Stimulated activated naive B cell treated with anti-CD40 and anti-IgM and Interleukin-4, amounts not matched to agents 10 μg/mL and 1 μg/mL and 100 μg/mL, for 72 hours (primary cell): Measurements from ENCODE around the gene SECTM1.

Source experiments
- ATAC-seq, 2 donors: fragments of 150-1000 bp; cut with Tn5 transposase; replicated peaks; 2 replicates each; pipeline ENCODE4 v1.10.0; 2021; ENCODE audit warnings: moderate library complexity in 1 of 2
- DNase-seq: peaks from one replicate; pipeline ENCODE4 v3.0.0; 2021
- H3K27ac Mint-ChIP-seq: one replicate; pipeline ENCODE4 v1.8.0; 2022; ENCODE audit warnings: mild to moderate bottlenecking, mixed read lengths
- H3K27me3 Mint-ChIP-seq, 2 donors: one replicate each; pipeline ENCODE4 v1.8.0; 2022; ENCODE audit warnings: mixed read lengths in 2 of 2
- H3K36me3 Mint-ChIP-seq, 2 donors: one replicate each; pipeline ENCODE4 v1.8.0; 2022; ENCODE audit warnings: mixed read lengths in 2 of 2, mild to moderate bottlenecking in 1 of 2
- H3K4me1 Mint-ChIP-seq, 2 donors: one replicate each; pipeline ENCODE4 v1.8.0; 2022; ENCODE audit warnings: mixed read lengths in 2 of 2, mild to moderate bottlenecking in 1 of 2
- H3K4me3 Mint-ChIP-seq, 2 donors: one replicate each; pipeline ENCODE4 v1.8.0; 2022; ENCODE audit warnings: mild to moderate bottlenecking in 2 of 2, mixed read lengths in 2 of 2, moderate library complexity in 1 of 2
- H3K9me3 Mint-ChIP-seq, 2 donors: one replicate each; pipeline ENCODE4 v1.8.0; 2022; ENCODE audit warnings: mixed read lengths in 2 of 2, mild to moderate bottlenecking in 1 of 2

SECTM1 gene

GRCh38 chr17:82313195-82314011, 20.2 kb downstream of the SECTM1 start:
- Mint-ChIP-seq H3K9me3 (no peaks in the 10 kb centered on the region), H3K36me3 (no peaks in the 10 kb centered on the region), H3K27me3 (peaks cover 36 to 46% of the 10 kb centered on the region in 2 donors), H3K4me1 (peaks cover 14 to 26% of the 10 kb centered on the region in 2 donors), H3K4me3 (peak overlapping the region in 1 of 2 donors; percentile 6), H3K27ac (no peak overlapping the region)
- DNase-seq (no peak), ATAC-seq (no peak)

GRCh38 chr17:82311971-82312370, 21.6 kb downstream of the SECTM1 start:
- H3K4me1 Mint-ChIP-seq, result peaks cover 14 to 26% of the 10 kb centered on the region in 2 donors
- no peak for ATAC-seq
- H3K4me3 Mint-ChIP-seq, result no peak overlapping the region
- peaks cover 36 to 46% of the 10 kb centered on the region in 2 donors for H3K27me3 Mint-ChIP-seq
- H3K36me3 Mint-ChIP-seq, result no peaks in the 10 kb centered on the region
- H3K27ac Mint-ChIP-seq, result no peak overlapping the region
- no peaks in the 10 kb centered on the region for H3K9me3 Mint-ChIP-seq
- no peak for DNase-seq

DNA sequence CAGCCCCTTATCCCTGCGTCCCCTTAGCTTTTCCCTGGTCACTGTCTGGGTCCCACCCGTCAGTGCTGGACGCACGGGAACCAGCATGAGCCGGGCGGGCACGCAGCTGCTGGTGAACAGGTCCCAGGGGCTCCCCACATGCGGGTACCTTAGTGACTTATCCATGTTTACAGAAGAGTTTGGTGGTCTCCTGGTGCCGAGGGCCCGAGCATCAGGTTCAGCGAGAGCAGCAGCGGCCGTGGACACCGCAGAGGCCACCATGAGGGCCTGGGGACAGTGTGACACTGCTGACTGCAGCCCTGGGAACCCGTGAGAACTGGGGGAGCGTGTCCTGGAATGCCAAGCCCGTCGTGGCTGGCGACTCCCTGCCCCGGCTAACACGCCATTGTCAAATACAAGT, 22.7 kb downstream of the SECTM1 start:
- Mint-ChIP-seq H3K4me3 (no peak overlapping the region), H3K4me1 (peaks cover 11 to 21% of the 10 kb centered on the region in 2 donors), H3K27ac (no peak overlapping the region), H3K27me3 (peaks cover 33 to 35% of the 10 kb centered on the region in 2 donors), H3K9me3 (no peaks in the 10 kb centered on the region), H3K36me3 (no peaks in the 10 kb centered on the region)
- DNase-seq, result no peak
- no peak for ATAC-seq

DNA sequence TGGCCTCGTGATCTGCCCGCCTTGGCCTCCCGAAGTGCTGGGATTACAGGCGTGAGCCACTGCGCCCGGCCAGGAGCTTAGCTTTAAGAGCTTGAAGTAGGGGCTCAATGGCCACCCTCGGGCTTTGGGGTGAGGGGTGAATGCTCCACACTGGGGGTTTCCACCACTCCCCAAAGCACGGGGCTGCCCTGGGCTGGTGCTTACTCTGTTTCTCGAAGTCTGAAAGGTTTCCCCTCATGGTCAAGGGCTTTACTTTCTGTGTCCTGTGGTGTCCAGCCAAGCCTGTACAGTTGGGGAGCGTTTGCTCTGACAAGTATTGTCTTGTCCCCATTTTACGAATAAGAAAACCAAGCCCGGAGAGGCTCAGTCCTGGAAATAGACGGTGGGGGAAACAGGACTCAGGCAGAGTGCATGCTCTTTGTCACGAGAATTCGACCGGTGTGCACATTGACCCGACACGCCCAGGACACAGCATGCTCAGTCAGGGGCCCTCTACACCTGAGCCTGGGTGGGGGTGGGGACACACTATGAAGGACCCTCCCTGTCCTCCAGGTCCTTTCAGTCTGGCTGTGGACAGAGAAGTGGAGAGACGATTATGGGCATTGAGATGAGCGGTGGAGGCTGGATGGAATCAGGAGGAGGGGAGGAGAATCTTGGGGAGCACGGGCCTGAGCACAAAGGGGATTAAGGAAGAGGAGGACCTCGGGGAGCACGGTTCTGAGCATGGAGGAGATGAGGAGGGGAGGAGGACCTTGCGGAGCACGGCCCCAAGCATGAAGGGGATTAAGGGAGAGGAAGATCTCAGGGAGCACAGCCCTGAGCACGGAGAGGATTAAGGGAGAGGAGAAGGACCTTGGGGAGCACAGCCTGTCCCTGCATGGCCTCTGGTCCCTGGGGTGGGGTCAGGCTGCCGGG, 23.7 kb downstream of the SECTM1 start:
- DNase-seq, result no peak
- no peak for ATAC-seq
- Mint-ChIP-seq H3K4me3 (no peak overlapping the region), H3K27me3 (peaks cover 25 to 28% of the 10 kb centered on the region in 2 donors), H3K36me3 (no peaks in the 10 kb centered on the region), H3K4me1 (peaks cover 8 to 21% of the 10 kb centered on the region in 2 donors), H3K9me3 (no peaks in the 10 kb centered on the region), H3K27ac (no peak overlapping the region)

DNA sequence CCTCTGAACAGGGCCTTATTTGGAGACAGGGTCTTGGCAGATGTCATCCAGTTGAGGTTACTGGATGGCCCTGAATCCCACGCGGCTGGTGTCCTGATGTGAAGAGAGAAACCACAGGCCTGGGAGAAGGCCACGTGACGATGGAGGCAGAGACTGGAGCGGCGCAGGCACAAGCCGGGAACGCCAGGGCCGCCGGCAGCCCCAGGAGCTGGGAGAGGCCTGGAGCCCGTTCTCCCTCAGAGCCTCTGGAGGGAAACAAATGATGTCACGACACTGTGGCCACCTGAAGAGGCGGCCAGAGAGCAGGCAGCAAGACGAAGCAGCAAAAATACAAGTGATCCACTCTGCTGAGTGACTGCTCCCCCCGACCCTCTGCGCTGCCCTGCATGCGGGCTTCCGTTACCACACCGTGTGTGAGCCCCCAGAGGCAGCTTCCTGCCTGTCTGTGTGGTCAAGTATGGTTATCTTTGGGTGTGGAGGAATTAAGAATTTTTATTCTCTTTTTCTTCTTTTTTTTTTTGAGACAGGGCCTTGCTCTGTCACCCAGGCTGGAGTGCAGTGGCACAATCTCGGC, 27.8 kb downstream of the SECTM1 start:
- Mint-ChIP-seq H3K27me3 (peaks cover 7 to 12% of the 10 kb centered on the region in 2 donors), H3K9me3 (no peaks in the 10 kb centered on the region)

GRCh38 chr17:82304826-82305726, 28.5 kb downstream of the SECTM1 start:
- no peak overlapping the region for H3K4me3 Mint-ChIP-seq
- peaks cover 31 to 43% of the 10 kb centered on the region in 2 donors for H3K4me1 Mint-ChIP-seq
- no peak for DNase-seq
- ATAC-seq, result no peak
- H3K27me3 Mint-ChIP-seq, result peaks cover 4 to 8% of the 10 kb centered on the region in 2 donors
- peaks cover 0 to under 1% of the 10 kb centered on the region in 2 donors for H3K36me3 Mint-ChIP-seq
- no peak overlapping the region for H3K27ac Mint-ChIP-seq
- H3K9me3 Mint-ChIP-seq, result no peaks in the 10 kb centered on the region

More for the DNA sequence above, 27.8 kb downstream of the SECTM1 start:
- Mint-ChIP-seq H3K36me3 (no peaks in the 10 kb centered on the region), H3K4me3 (no peak overlapping the region), H3K27ac (no peak overlapping the region), H3K4me1 (peaks cover 25 to 36% of the 10 kb centered on the region in 2 donors)
- DNase-seq, result no peak
- ATAC-seq, result no peak

DNA sequence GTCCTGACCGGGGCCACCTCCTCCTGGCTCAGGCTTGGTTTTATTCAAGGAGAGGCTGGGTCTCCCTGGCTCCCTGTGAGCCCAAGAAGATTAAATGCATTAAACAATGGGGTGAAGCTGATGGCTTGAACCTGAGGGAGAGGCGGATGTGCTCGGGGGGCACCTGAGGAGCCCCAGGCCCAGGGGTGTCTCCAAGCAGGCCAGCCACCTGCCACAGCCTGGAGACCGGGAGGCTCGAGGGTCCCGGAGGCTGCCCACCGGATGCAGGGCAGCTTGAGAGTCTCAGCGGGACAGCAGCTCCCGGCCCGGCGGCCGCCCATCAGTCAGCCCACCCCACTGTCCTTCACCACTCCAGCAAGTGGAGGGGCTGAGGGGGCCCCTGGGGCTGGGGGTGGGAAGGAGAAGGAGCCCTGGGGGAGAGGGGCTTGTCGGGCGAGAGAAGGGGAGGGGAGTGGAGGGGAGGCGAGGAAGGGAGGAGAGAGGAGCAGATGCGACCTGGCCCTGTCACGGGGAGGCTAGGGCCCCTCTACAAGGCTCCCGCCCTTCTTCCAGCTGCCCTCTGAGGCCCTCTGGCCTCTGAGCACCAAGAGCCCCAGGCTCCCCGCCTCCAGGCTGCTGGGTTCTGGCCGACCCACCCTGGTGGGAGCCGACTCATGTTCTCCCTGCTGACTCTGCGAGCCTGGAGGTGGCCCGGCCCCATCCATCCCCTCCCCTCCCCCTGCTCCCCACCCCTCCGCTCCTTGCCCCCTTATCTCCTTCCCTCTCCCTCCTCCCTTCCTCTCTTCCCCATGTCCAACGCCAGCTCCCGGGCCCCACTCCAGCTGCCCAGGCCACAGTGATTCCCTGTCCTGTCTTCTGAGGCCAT, 29.4 kb downstream of the SECTM1 start:
- Mint-ChIP-seq H3K4me1 (peaks cover 38 to 52% of the 10 kb centered on the region in 2 donors), H3K27me3 (peaks cover 0 to 5% of the 10 kb centered on the region in 2 donors), H3K4me3 (no peak overlapping the region), H3K36me3 (peaks cover 0 to 3% of the 10 kb centered on the region in 2 donors), H3K27ac (no peak overlapping the region), H3K9me3 (no peaks in the 10 kb centered on the region)
- ATAC-seq (no peak), DNase-seq (no peak)

GRCh38 chr17:82302991-82303943, 30.3 kb downstream of the SECTM1 start:
- Mint-ChIP-seq H3K9me3 (no peaks in the 10 kb centered on the region), H3K4me1 (peaks cover 44 to 61% of the 10 kb centered on the region in 2 donors), H3K4me3 (no peak overlapping the region), H3K27me3 (no peaks in the 10 kb centered on the region), H3K27ac (no peak overlapping the region), H3K36me3 (peaks cover 0 to 3% of the 10 kb centered on the region in 2 donors)
- DNase-seq (no peak), ATAC-seq (no peak)

- Mint-ChIP-seq H3K27ac (no peak overlapping the region), H3K4me3 (no peak overlapping the region), H3K4me1 (peaks cover 50 to 68% of the 10 kb centered on the region in 2 donors), H3K27me3 (no peaks in the 10 kb centered on the region), H3K9me3 (no peaks in the 10 kb centered on the region), H3K36me3 (peaks cover 3% of the 10 kb centered on the region in 2 donors)
- ATAC-seq (no peak), DNase-seq (no peak)
These were observed 31.0 kb downstream of the SECTM1 start for GRCh38 chr17:82302568-82302963.

- no peaks in the 10 kb centered on the region for H3K9me3 Mint-ChIP-seq
- ATAC-seq (peak in 1 of 2 donors; percentile 12), DNase-seq (peak; percentile 50)
- peak overlapping the region; percentile 79 for H3K27ac Mint-ChIP-seq
- H3K27me3 Mint-ChIP-seq, result no peaks in the 10 kb centered on the region
- peaks cover 54 to 74% of the 10 kb centered on the region in 2 donors for H3K4me1 Mint-ChIP-seq
- H3K36me3 Mint-ChIP-seq, result peaks cover 3% of the 10 kb centered on the region in 2 donors
- H3K4me3 Mint-ChIP-seq, result peak overlapping the region; percentile 25 to 56
These were observed 31.5 kb downstream of the SECTM1 start for GRCh38 chr17:82301916-82302567.

DNA sequence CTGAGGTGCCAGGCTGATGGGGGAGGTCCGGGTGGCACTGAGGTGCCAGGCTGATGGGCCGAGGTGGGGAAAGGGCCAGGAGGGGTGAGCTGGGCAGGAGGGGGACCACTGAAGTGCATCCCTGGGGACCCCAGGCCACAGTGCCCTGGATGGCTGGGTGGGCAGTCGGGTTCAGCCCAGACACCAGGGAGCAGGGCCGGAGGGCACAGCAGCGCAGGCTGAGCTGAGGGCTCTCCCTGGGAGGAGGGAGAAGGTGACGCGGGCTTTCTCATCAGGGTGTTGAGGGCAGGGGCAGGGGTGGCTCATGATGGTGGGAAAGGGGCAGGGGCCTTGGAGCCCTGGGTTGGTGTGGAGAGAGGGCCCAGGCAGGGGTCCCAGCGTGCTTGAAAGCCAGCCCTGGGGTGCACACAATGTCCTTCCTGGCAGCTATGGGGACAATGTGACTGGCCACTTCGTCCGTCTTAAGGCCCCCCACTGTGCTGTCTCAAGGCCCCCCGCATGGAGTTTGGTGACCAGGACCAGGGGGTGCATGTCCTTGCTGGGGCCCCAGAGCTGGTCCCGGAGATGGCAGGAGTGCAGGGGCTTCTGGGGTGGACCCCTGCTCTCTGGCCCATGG, 32.2 kb downstream of the SECTM1 start:
- Mint-ChIP-seq H3K4me3 (peak overlapping the region; percentile 46 to 56), H3K36me3 (peaks cover 3% of the 10 kb centered on the region in 2 donors), H3K27me3 (no peaks in the 10 kb centered on the region), H3K4me1 (peaks cover 61 to 80% of the 10 kb centered on the region in 2 donors), H3K9me3 (no peaks in the 10 kb centered on the region), H3K27ac (peak overlapping the region; percentile 79)
- ATAC-seq (no peak), DNase-seq (no peak)
